Measurements from ENCODE around the gene KLHL2. TPM values are rescaled to one million over a fixed set of nuclear protein-coding genes. Genes with fewer than 3 reads are reported as not detected.

The KLHL2 gene
- total RNA-seq, 1 donor from 2014 or later: 23.7 TPM

GRCh38 chr4:165368567-165368966, 161.2 kb downstream of the KLHL2 start:
- DNase-seq (ENCODE audit: low spot score): no peak

GRCh38 chr4:165369522-165369921, 162.2 kb downstream of the KLHL2 start:
- DNase-seq (ENCODE audit: low spot score): no peak

GRCh38 chr4:165370530-165370929, 163.2 kb downstream of the KLHL2 start:
- DNase-seq (ENCODE audit: low spot score): no peak

Other genes starting within 250 kb of the KLHL2 start
- 2.6 TPM for gene TRIM61, start 229.9 kb upstream of the KLHL2 start, total RNA-seq
- not detected for gene TRIM60, start 175.6 kb upstream of the KLHL2 start, total RNA-seq
- not detected for gene TRIM75, start 153.7 kb upstream of the KLHL2 start, total RNA-seq
- 23.1 TPM for gene TMEM192, start 94.7 kb upstream of the KLHL2 start, total RNA-seq
- gene MSMO1, start 120.1 kb downstream of the KLHL2 start, total RNA-seq: 98.6 TPM
- 70.4 TPM for gene CPE, start 171.4 kb downstream of the KLHL2 start, total RNA-seq

Measured in ureter (tissue), 1 donor.